Neural progenitor cell (in vitro differentiated cells): ENCODE results near the gene VAPB.

ENCODE experiments used
- CTCF ChIP-seq: fragments of 200-600 bp; sonication (generic); IDR thresholded peaks from 2 replicates; pipeline ENCODE4 v1.5.1; 2017; ENCODE audit warnings: antibody characterized with exemption, mild to moderate bottlenecking
- EZH2phosphoT487 ChIP-seq: fragments of 200-600 bp; sonication (generic); IDR thresholded peaks from 2 replicates; pipeline ENCODE4 v1.6.1; 2017; ENCODE audit warnings: antibody characterized with exemption

- TF ChIP-seq CTCF (no peak), EZH2phosphoT487 (no peak)
These were observed 106.8 kb downstream of the VAPB start for GRCh38 chr20:58495623-58496428.
